Caco-2 (cell line): ENCODE measurements around the gene KLF15. TPM values are rescaled to one million over a fixed set of nuclear protein-coding genes. Genes with fewer than 3 reads are reported as not detected.

Experiments
- BruUV-seq: library from RNA; stranded (reverse); fragments of 400-500 nt; replicated peaks from 2 replicates; lab custom pipeline; 2021; lab: Mats Ljungman, UMichigan
- CTCF ChIA-PET: fragments of 300-600 bp; sonication (Branson Sonifier 250); formaldehyde crosslinking; loops from one replicate; lab custom pipeline; 2022; ENCODE audit warnings: antibody characterized with exemption; lab: Charles Lee
- POLR2A ChIA-PET: fragments of 300-600 bp; sonication (Branson Sonifier 250); formaldehyde crosslinking; loops from one replicate; lab custom pipeline; 2022; ENCODE audit warnings: antibody characterized with exemption; lab: Charles Lee
- DNase-seq, 2 experiments: peaks; one replicate each; pipeline versions ENCODE4 v3.0.0 to v3.0.0-alpha.2; 2020 to 2022
- H3K27me3 ChIP-seq: replicated peaks from 2 replicates; pipeline ENCODE4 v1.6.0; 2011; ENCODE audit warnings: low read length; ENCODE audit not compliant: control insufficient read depth, insufficient read depth
- H3K36me3 ChIP-seq: 2 replicates; pipeline ENCODE4 v1.5.1; 2011; ENCODE audit warnings: low read length; ENCODE audit not compliant: control insufficient read depth, insufficient read depth
- H3K4me1 ChIP-seq: fragments of 250-450 bp; sonication (Bioruptor Pico); 2 replicates; pipeline ENCODE4 v1.5.1; 2020; ENCODE audit warnings: mild to moderate bottlenecking
- H3K4me3 ChIP-seq: 2 replicates; pipeline ENCODE4 v1.5.1; 2011; ENCODE audit warnings: low read depth, mild to moderate bottlenecking, control low read depth, low read length
- H3K9me3 ChIP-seq: fragments of 250-450 bp; sonication (Bioruptor Pico); 2 replicates; pipeline ENCODE4 v1.5.1; 2020; ENCODE audit warnings: mild to moderate bottlenecking, moderate library complexity
- H3K27ac Mint-ChIP-seq: one replicate; pipeline ENCODE4 v1.8.0; 2022; ENCODE audit warnings: mixed read lengths; ENCODE audit not compliant: unreplicated experiment
- H3K27me3 Mint-ChIP-seq: one replicate; pipeline ENCODE4 v1.8.0; 2022; ENCODE audit warnings: mixed read lengths; ENCODE audit not compliant: insufficient read depth, unreplicated experiment
- H3K36me3 Mint-ChIP-seq: one replicate; pipeline ENCODE4 v1.8.0; 2022; ENCODE audit warnings: mild to moderate bottlenecking, mixed read lengths; ENCODE audit not compliant: insufficient read depth, unreplicated experiment
- H3K4me1 Mint-ChIP-seq: one replicate; pipeline ENCODE4 v1.8.0; 2022; ENCODE audit warnings: low read depth, mixed read lengths; ENCODE audit not compliant: unreplicated experiment
- H3K4me3 Mint-ChIP-seq: one replicate; pipeline ENCODE4 v1.8.0; 2022; ENCODE audit warnings: mild to moderate bottlenecking, moderate library complexity, mixed read lengths; ENCODE audit not compliant: unreplicated experiment
- H3K9me3 Mint-ChIP-seq: one replicate; pipeline ENCODE4 v1.8.0; 2022; ENCODE audit warnings: mixed read lengths; ENCODE audit not compliant: unreplicated experiment
- CTCF ChIP-seq, 2 experiments: fragments of 200-600 bp in 1 of 2; IDR thresholded peaks; 1 replicate in 1 of 2; 2 replicates in 1 of 2; pipeline versions ENCODE4 v1.5.1 to v1.8.0; 2011 to 2022; ENCODE audit warnings: antibody characterized with exemption in 1 of 2, control low read depth in 1 of 2, inconsistent platforms in 1 of 2, low read depth in 1 of 2, low read length in 1 of 2, mild to moderate bottlenecking in 1 of 2, moderate library complexity in 1 of 2; ENCODE audit not compliant: insufficient read depth in 1 of 2, severe bottlenecking in 1 of 2, unreplicated experiment in 1 of 2
- intact Hi-C: fragments of 100-400 bp; cut with micrococcal nuclease; formaldehyde crosslinking; loops from one replicate; pipeline ENCODE4 v1.10.0; 2022; ENCODE audit not compliant: unreplicated experiment
- total RNA-seq: library from RNA; stranded (reverse); gene quantifications from 2 replicates; pipeline ENCODE4 v1.2.3, GENCODE V29; 2022

Gene KLF15
- total RNA-seq, 1 experiment from 2014 or later = 2.7 TPM

GRCh38 chr3:126390201-126390600 is 33.0 kb upstream of the KLF15 start:
- no peaks in the 10 kb centered on the region; the same call in 1 of the 2 replicates for H3K27me3 ChIP-seq
- H3K4me3 ChIP-seq = no peak overlapping the region
- ChIA-PET POLR2A (no interaction called here), CTCF (interaction anchor here (1.3 to 1.4 kb wide), 2 partner anchors 33 to 256 kb away, joined by 3 read pairs; partner anchors contain the start of gene KLF15)
- TF ChIP-seq CTCF (IDR thresholded peaks at IDR 0.05; ENCODE audit: insufficient read depth in 1 of 2, low read depth in 1 of 2, low read length in 1 of 2, severe bottlenecking in 1 of 2, unreplicated experiment in 1 of 2) = no peak
- no peaks in the 10 kb centered on the region for H3K9me3 ChIP-seq
- peaks cover 9% of the 10 kb centered on the region for H3K27me3 Mint-ChIP-seq
- no TSS peak for BruUV-seq
- H3K4me1 ChIP-seq = no peaks in the 10 kb centered on the region
- no peak overlapping the region for H3K27ac Mint-ChIP-seq
- peaks cover 6% of the 10 kb centered on the region for H3K4me1 Mint-ChIP-seq
- no peak overlapping the region for H3K4me3 Mint-ChIP-seq
- no peaks in the 10 kb centered on the region for H3K9me3 Mint-ChIP-seq
- H3K36me3 ChIP-seq = no peaks in the 10 kb centered on the region
- intact Hi-C loops = no loop called here
- H3K36me3 Mint-ChIP-seq = no peaks in the 10 kb centered on the region
- DNase-seq = no peak

GRCh38 chr3:126389794-126390146 is 32.6 kb upstream of the KLF15 start:
- Mint-ChIP-seq H3K36me3 (no peaks in the 10 kb centered on the region), H3K9me3 (no peaks in the 10 kb centered on the region), H3K4me1 (peaks cover 6% of the 10 kb centered on the region), H3K27me3 (peaks cover 9% of the 10 kb centered on the region), H3K4me3 (peak overlapping the region; percentile 84), H3K27ac (peak overlapping the region; percentile 90)
- DNase-seq = no peak
- ChIA-PET POLR2A (no interaction called here), CTCF (interaction anchor here (1.3 to 1.4 kb wide), 3 partner anchors 32 to 256 kb away, joined by 3 to 10 read pairs (median 3); partner anchors contain the start of gene KLF15)
- Histone ChIP-seq H3K36me3 (no peaks in the 10 kb centered on the region), H3K27me3 (no peaks in the 10 kb centered on the region; the same call in 1 of the 2 replicates), H3K9me3 (no peaks in the 10 kb centered on the region), H3K4me1 (no peaks in the 10 kb centered on the region), H3K4me3 (peak overlapping the region; percentile 34; the same call in 1 of the 2 replicates)
- TF ChIP-seq CTCF (IDR thresholded peaks at IDR 0.05; ENCODE audit: insufficient read depth in 1 of 2, low read depth in 1 of 2, low read length in 1 of 2, severe bottlenecking in 1 of 2, unreplicated experiment in 1 of 2) = no peak
- BruUV-seq = no TSS peak
- intact Hi-C loops = loop anchor here (1.0 to 10.0 kb wide), 5 partner anchors 32 to 465 kb away; partner anchors contain the start of gene KLF15

GRCh38 chr3:126389112-126389793 is 32.0 kb upstream of the KLF15 start:
- Histone ChIP-seq H3K4me3 (peak overlapping the region; percentile 40), H3K36me3 (no peaks in the 10 kb centered on the region), H3K4me1 (no peaks in the 10 kb centered on the region), H3K9me3 (no peaks in the 10 kb centered on the region), H3K27me3 (no peaks in the 10 kb centered on the region)
- POLR2A ChIA-PET = interaction anchor here (0.6 kb wide), 2 partner anchors 56 to 1487 kb away, joined by 7 to 16 read pairs; no protein-coding TSS in a partner anchor
- BruUV-seq = no TSS peak
- no peaks in the 10 kb centered on the region for H3K36me3 Mint-ChIP-seq
- H3K27me3 Mint-ChIP-seq = peaks cover 9% of the 10 kb centered on the region
- DNase-seq = peak; percentile 91 to 93
- TF ChIP-seq CTCF (IDR thresholded peaks at IDR 0.05; ENCODE audit: insufficient read depth in 1 of 2, low read depth in 1 of 2, low read length in 1 of 2, severe bottlenecking in 1 of 2, unreplicated experiment in 1 of 2) = peak; percentile 92 to 93
- intact Hi-C loops = loop anchor here (1.0 to 10.0 kb wide), 5 partner anchors 32 to 464 kb away; partner anchors contain the start of gene KLF15
- H3K4me3 Mint-ChIP-seq = peak overlapping the region; percentile 84
- CTCF ChIA-PET = interaction anchor here (0.6 to 1.4 kb wide), 14 partner anchors 16 to 1162 kb away, joined by 3 to 11 read pairs (median 3); partner anchors contain the start of gene KLF15
- H3K9me3 Mint-ChIP-seq = no peaks in the 10 kb centered on the region
- peak overlapping the region; percentile 90 for H3K27ac Mint-ChIP-seq
- peaks cover 6% of the 10 kb centered on the region for H3K4me1 Mint-ChIP-seq
